GM21447 (cell line): Measurements from ENCODE around the gene RNF150.
A peak's percentile ranks its signal among the peaks of the same experiment; 100 is the strongest.
"Not testable (repeated sequence)": the region's sequence is repeated elsewhere in the genome, so short reads cannot be mapped to it uniquely, and the experiment has no call there.

Experiments
- ATAC-seq: cut with Tn5 transposase; IDR thresholded peaks from one replicate; pipeline ENCODE4 v1.9.1; 2021; ENCODE audit not compliant: unreplicated experiment

Gene RNF150

DNA sequence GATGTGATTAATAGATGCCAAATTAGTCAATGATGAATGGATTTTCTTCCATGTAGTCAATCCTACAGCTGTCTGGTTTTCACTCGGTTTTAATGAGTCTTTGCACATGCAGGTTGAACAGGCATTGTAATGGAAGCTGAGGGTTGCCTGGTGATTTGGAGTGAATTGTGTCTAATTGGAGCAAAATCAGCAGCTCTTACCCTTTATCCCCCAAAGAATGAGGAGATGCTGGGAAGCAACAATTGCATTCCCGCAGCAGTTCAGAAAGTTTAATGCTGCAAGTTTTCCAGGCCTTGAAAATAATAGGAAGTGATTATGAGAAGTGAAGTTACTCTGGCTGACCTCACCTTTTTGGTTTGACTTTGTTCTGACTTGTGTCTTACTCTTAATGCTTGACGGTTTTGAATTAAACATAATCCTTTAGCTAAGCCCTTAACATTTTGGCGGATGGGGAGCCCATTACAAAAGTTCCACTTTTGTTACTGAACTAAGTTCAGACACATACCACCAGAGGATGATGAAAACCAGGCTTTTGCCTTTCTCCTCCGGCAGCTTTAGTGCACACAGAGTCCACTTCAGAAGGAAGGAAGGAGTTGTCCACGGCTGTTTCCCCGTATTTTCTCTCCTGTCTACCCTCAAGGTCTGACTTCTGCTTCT is 298.3 kb downstream of the RNF150 start:
- no peak for ATAC-seq

GRCh38 chr4:140833280-140833679 is 300.0 kb downstream of the RNF150 start:
- ATAC-seq: no peak

- ATAC-seq: peak; percentile 85
Observed at GRCh38 chr4:140829825-140830224, 303.4 kb downstream of the RNF150 start.

GRCh38 chr4:140826701-140827027 is 306.6 kb downstream of the RNF150 start:
- ATAC-seq: peak; percentile 65

DNA sequence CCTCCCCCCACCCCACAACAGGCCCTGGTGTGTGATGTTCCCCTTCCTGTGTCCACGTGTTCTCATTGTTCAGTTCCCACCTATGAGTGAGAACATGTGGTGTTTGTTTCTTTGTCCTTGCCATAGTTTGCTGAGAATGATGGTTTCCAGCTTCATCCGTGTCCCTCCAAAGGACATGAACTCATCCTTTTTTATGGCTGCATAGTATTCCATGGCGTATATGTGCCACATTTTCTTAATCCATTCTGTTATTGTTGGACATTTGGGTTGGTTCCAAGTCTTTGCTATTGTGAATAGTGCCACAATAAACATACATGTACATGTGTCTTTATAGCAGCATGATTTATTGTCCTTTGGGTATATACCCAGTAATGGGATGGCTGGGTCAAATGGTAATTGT is 312.7 kb downstream of the RNF150 start:
- ATAC-seq: not testable (repeated sequence)

DNA sequence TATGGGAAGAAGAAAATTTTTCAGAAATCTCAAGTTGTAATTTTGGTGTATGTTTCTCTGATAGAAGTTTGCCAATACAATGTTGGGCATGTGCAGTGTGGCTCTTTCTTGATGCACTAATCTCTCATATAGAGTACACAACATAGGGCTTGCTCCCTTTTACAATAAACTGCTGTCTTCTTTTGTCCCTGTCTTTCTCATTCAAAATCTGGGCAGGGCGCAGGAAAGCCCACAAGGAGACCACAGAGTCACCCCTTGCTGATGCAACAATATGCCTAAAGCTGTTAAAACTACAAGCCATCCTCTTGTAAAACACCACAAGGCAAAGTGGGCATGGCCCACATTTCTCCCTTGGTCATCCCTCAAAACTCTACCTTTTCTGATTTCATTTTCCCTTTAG is 313.7 kb downstream of the RNF150 start:
- no peak for ATAC-seq

GRCh38 chr4:140818433-140818832 is 314.8 kb downstream of the RNF150 start:
- no peak for ATAC-seq

- ATAC-seq: no peak
Observed at GRCh38 chr4:140816806-140817510, 316.3 kb downstream of the RNF150 start.

GRCh38 chr4:140813804-140814203 is 319.5 kb downstream of the RNF150 start:
- no peak for ATAC-seq

DNA sequence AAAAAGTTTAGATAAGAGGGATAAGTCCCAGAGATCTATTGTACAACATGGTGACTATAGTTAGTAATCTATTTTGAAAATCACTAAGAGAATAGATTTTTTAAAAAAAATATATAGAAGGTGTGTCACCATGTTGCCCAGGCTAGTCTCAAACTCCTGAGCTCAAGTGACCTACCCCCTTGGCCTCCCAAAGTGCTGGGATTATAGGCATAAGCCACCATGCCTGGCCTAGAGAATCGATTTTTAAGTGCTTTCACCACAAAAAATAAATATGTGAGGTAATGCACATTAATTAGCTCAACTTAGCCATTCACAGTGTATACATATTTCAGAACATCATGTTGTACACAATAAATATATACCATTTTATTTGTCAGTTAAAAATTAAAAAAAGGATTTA is 320.4 kb downstream of the RNF150 start:
- ATAC-seq: no peak

GRCh38 chr4:140811429-140811828 is 321.8 kb downstream of the RNF150 start:
- no peak for ATAC-seq

GRCh38 chr4:140810591-140811169 is 322.6 kb downstream of the RNF150 start:
- ATAC-seq: not testable (repeated sequence)
